ENCODE results near the gene CARD16. TPM values are rescaled to one million over a fixed set of nuclear protein-coding genes. Genes with fewer than 3 reads are reported as not detected.
"Not testable (repeated sequence)": the region's sequence is repeated elsewhere in the genome, so short reads cannot be mapped to it uniquely, and the experiment has no call there.

CARD16 gene
- total RNA-seq, 4 donors from 2014 or later = 2.5 to 9.4 (median 3.4) TPM; not detected in 1

DNA sequence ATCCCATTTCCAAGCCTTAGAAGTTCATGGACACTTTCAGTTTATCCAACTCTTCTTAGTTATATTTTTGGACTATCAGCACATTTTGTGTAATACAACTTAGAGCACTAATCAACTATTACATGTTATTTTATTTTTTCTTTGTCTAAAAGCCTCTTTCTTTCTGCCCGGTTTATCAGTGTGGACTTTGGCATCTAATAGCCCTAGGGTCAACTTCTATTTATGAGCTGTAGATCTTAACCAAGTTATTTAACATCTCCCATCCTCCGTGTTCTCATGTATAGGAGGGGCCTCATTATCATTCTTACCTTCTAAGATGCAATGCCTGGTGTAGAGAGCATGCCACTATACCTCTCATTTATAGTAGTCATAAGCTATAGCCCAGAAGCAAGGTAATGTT, 4.4 kb downstream of the CARD16 start:
- no peak overlapping the region for H3K27ac ChIP-seq (replicated peaks in 1 of 4)
- H3K27me3 ChIP-seq = no peaks in the 10 kb centered on the region
- WGBS = 97% methylated on average over 2 of the region's 2 CpGs
- intact Hi-C loops (cut with DNase I) = no loop called here
- no peak overlapping the region for H3K4me3 ChIP-seq
- no peaks in the 10 kb centered on the region for H3K36me3 ChIP-seq
- peaks cover 0 to 11% (median 5%) of the 10 kb centered on the region in 4 donors for H3K4me1 ChIP-seq
- H3K9me3 ChIP-seq = no peaks in the 10 kb centered on the region
- DNase-seq (ENCODE audit: extremely low spot score) = no peak
- TF ChIP-seq EP300 (IDR thresholded peaks at IDR 0.05) = no peak
- no peak for TF ChIP-seq POLR2A (IDR thresholded peaks at IDR 0.05; ENCODE audit: low read depth)
- TF ChIP-seq, protein P1, sequence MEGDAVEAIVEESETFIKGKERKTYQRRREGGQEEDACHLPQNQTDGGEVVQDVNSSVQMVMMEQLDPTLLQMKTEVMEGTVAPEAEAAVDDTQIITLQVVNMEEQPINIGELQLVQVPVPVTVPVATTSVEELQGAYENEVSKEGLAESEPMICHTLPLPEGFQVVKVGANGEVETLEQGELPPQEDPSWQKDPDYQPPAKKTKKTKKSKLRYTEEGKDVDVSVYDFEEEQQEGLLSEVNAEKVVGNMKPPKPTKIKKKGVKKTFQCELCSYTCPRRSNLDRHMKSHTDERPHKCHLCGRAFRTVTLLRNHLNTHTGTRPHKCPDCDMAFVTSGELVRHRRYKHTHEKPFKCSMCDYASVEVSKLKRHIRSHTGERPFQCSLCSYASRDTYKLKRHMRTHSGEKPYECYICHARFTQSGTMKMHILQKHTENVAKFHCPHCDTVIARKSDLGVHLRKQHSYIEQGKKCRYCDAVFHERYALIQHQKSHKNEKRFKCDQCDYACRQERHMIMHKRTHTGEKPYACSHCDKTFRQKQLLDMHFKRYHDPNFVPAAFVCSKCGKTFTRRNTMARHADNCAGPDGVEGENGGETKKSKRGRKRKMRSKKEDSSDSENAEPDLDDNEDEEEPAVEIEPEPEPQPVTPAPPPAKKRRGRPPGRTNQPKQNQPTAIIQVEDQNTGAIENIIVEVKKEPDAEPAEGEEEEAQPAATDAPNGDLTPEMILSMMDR (IDR thresholded peaks at IDR 0.05) = no peak
- TF ChIP-seq POLR2AphosphoS5 (IDR thresholded peaks at IDR 0.05) = no peak

DNA sequence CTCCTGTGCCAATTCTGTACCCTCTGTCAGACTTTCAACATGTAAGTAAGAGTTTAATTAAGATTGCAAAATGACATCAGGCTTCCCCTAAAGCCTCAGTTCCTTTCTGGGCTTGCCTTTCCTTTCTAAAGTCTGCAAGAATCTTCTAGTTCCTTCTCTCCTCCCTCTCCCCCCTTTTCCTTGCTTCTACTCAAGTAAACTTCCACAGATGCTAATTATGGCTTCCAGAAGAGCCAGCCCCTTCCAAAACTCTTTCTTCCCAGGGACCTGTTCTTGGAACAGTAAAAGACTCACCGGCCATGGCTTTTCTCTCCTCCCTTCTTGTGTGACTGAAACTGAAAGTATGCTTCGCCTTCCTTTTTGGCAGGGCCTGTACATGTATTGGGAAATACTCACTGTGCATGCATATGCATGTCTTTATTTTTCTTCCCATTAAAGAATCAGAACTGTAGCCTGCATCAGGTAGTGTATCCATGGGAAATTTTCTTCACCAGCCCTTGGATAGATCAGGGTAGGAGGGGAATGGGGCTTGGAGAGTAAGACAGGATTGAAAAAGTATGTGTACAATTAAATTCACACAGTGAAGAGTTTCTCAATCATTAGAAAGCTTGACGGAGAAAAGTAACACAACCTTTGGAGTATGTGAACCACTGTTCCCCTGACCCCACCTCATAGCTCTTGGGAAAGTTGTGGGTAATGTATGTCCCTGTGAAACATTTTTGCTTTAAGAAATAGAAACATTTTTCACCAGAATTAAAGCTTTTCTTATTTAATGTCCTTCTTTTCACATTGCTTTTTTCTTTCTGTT, 10.1 kb downstream of the CARD16 start, which contains the start of gene CASP1:
Gene CASP1, minus strand, starts transcription at position 332 of the 808 bp plus-strand sequence. Its CDS starts 31 bp downstream, at position 301.
- peak; percentile 37 to 72 for TF ChIP-seq POLR2AphosphoS5 (IDR thresholded peaks at IDR 0.05)
- TF ChIP-seq EP300 (IDR thresholded peaks at IDR 0.05) = no peak
- Histone ChIP-seq H3K4me3 (peak within 1 kb of the TSS; percentile 41 to 53 (median 45)), H3K36me3 (peaks cover 0 to 1% (median 0%) of the 10 kb centered on the region in 4 donors), H3K9me3 (no peaks in the 10 kb centered on the region), H3K27me3 (no peaks in the 10 kb centered on the region), H3K27ac (replicated peaks in 1 of 4) (peak within 1 kb of the TSS; percentile 63 to 72 (median 68)), H3K4me1 (peaks cover 16 to 30% (median 18%) of the 10 kb centered on the region in 4 donors)
- intact Hi-C loops (cut with DNase I) = no loop called here
- DNase-seq (ENCODE audit: extremely low spot score) = no peak
- WGBS = 37% methylated on average over 3 of the region's 3 CpGs

DNA sequence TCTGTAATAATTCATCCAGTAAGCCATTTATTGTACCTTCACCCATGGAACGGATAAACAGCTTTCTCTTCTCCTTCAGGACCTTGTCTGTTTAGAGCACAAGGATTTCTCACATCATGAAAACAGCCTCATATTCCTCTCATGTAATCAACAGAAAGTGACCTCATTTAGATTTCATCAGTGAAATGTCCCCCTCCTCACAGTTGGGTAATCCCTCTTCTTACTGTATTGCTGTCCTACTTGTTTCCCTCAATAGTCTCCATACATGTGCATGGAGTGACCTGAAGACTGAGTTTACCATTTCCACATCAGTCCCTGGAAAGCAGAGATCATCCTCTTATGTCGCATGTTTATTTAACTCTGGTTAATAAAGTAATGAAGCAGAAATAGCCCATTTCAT, 10.7 kb downstream of the CARD16 start:
- 70% methylated on average over 2 of the region's 2 CpGs for WGBS
- H3K9me3 ChIP-seq; DNase-seq (ENCODE audit: extremely low spot score); H3K36me3 ChIP-seq; H3K27me3 ChIP-seq; intact Hi-C loops (cut with DNase I): not testable (repeated sequence)
- Histone ChIP-seq H3K27ac (replicated peaks in 1 of 4) (peak overlapping the region; percentile 63 to 72 (median 68)), H3K4me3 (peak overlapping the region; percentile 41 to 53 (median 45)), H3K4me1 (peaks cover 16 to 30% (median 18%) of the 10 kb centered on the region in 4 donors)

DNA sequence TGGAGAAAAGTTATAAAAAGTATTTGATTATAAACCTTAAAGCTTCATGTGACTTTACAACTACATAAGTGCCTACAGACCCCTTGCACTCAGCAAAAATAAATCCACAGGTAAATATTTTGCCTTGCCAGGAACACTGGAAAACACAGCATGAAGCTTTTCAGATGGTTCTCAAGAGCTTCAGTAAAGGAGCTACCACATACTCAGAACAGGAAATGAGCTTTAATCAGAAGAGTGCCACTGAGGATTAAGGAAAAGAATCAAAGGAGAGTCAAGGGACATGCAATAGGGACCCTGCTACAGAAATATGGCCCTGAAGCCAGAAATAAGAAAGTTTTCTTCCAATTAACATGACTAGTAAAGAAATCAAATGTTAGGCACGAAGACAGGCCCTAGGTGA, 11.4 kb downstream of the CARD16 start:
- WGBS = 93% methylated on average over 1 of the region's 1 CpG
- Histone ChIP-seq H3K9me3 (no peaks in the 10 kb centered on the region), H3K4me1 (peaks cover 16 to 30% (median 18%) of the 10 kb centered on the region in 4 donors), H3K4me3 (peak overlapping the region; percentile 41 to 53 (median 45)), H3K27ac (replicated peaks in 1 of 4) (peak overlapping the region in 1 of 4 donors; percentile 67), H3K36me3 (peaks cover 0 to 9% (median 0%) of the 10 kb centered on the region in 4 donors), H3K27me3 (no peaks in the 10 kb centered on the region)
- intact Hi-C loops (cut with DNase I) = no loop called here
- TF ChIP-seq POLR2AphosphoS5 (IDR thresholded peaks at IDR 0.05) = no peak
- TF ChIP-seq, protein P1 (IDR thresholded peaks at IDR 0.05) = no peak
- TF ChIP-seq EP300 (IDR thresholded peaks at IDR 0.05) = no peak
- TF ChIP-seq POLR2A (IDR thresholded peaks at IDR 0.05; ENCODE audit: low read depth) = no peak
- no peak for DNase-seq (ENCODE audit: extremely low spot score)

DNA sequence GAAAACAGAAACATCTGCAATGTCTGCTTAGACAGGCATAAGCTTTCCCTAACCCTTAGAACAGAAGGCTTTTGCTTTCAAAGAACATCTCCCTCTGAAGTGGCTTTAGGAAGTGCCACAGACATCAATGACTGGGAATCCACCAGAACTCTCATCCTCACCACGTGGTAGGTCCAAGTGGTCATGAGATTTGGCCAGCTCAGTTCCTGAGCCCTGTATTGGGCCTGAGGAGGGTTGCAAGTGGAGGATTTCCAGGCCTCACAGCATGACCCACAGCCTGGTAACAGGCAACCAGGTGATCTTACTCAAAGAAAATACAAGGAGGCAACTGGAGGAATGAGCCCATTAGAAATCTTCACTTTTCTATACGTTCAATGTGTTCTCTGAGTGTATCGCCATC, 11.8 kb downstream of the CARD16 start:
- H3K27ac ChIP-seq (replicated peaks in 1 of 4) = no peak overlapping the region
- peaks cover 0 to 9% (median 0%) of the 10 kb centered on the region in 4 donors for H3K36me3 ChIP-seq
- intact Hi-C loops (cut with DNase I) = no loop called here
- TF ChIP-seq POLR2AphosphoS5 (IDR thresholded peaks at IDR 0.05) = no peak
- TF ChIP-seq, protein P1 (IDR thresholded peaks at IDR 0.05) = no peak
- no peak for TF ChIP-seq EP300 (IDR thresholded peaks at IDR 0.05)
- TF ChIP-seq POLR2A (IDR thresholded peaks at IDR 0.05; ENCODE audit: low read depth) = no peak
- peak overlapping the region in 3 of 4 donors; percentile 42 to 53 (median 48) for H3K4me3 ChIP-seq
- no peak for DNase-seq (ENCODE audit: extremely low spot score)
- no peaks in the 10 kb centered on the region for H3K9me3 ChIP-seq
- no peaks in the 10 kb centered on the region for H3K27me3 ChIP-seq
- WGBS = 98% methylated on average over 2 of the region's 3 CpGs
- peaks cover 16 to 30% (median 18%) of the 10 kb centered on the region in 4 donors for H3K4me1 ChIP-seq

Data from esophagus muscularis mucosa (tissue), 4 donors.